NCI-H1417 (cell line): ENCODE results near the gene RPRD1A.
"Not testable (repeated sequence)": the region's sequence is repeated elsewhere in the genome, so short reads cannot be mapped to it uniquely, and the experiment has no call there.

Experiments used
- DNase-seq, 3 experiments: peaks; one replicate each; lab custom pipeline; 2025; lab: John Stamatoyannopoulos, UW

Gene RPRD1A

DNA sequence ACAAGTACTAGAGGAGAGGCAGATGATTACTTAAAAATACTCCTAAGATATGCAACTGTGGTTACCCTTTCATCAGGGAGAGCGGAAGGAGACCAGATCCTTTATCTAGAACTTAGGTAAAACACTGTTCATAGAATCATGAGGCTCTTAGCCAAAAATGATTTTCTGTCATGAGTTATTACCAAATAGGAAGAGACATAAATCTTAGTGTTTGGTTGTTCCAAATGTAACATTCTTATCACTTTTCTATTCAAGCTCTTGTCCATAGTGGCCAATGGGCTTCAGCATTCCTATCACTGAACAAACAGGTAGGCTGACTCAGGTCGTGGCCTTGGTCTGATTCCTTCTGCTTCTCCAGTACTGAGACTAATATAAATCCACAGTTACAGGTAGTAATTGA is 38.5 kb downstream of the RPRD1A start:
- no peak for DNase-seq

DNA sequence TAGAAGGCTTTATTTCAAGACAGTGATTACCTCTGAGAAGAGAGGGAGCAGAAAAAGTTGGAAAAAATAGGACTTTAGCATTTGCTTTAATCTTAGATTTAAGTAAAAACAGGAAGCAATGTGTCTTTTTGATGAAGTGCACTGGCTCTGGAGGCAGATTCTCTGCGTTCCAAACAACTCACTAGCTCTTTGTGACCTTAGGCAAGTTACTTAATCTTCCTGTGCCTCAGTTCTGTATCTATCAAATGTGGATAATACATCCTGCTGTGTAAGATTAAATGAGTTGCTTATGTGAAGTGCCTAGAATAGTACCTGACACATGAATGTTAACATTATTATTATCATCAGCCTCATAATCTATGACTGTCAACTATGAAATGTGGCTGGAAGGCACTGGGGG is 42.3 kb downstream of the RPRD1A start:
- DNase-seq, result no peak

GRCh38 chr18:36024241-36024640 is 43.1 kb downstream of the RPRD1A start:
- not testable (repeated sequence) for DNase-seq

GRCh38 chr18:36023336-36023735 is 44.0 kb downstream of the RPRD1A start:
- no peak for DNase-seq

DNA sequence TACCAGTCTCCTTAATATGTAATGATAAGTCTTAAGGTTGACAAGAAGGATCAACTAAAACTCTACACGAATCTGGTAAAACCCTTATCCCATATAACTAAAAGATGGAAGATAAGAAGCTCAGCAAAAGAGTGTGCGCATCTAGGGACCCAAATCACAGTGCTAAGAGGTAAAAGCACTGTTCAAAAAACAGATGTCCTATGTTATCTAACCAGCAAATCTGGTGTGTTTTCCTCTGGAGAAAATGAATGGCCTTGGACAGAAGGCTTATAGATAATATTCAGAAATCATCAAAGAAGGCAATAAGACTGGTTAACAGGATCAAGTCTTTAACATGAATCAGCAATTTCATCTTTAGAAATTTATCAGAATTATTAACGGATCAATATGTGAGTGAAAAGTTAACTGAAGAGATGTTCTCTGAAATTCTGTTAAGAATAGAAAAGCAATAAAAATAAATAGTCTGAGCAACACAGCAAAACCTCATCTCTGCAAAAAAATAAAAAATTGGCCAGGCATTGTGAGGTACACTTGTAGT is 47.1 kb downstream of the RPRD1A start:
- no peak for DNase-seq

- no peak for DNase-seq
These were observed 50.1 kb downstream of the RPRD1A start for GRCh38 chr18:36017232-36017631.

DNA sequence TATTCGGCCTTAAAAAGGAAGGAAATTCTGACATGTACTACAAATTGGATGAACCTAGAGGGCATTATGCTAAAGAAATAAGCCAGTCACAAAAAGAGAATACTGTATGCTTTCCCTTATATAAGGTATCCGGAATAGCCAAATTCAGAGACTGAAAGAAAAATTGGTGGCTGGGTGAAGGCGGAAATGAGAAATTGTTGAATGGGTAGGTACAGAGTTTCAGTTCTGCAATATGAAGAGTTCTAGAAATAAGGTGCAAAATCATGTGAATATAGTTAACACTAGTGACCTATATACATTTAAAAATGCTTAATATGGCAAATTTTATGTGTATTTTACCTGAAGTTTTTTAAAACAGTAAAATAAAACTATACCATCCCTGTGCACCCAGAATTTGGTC is 51.7 kb downstream of the RPRD1A start:
- no peak for DNase-seq

DNA sequence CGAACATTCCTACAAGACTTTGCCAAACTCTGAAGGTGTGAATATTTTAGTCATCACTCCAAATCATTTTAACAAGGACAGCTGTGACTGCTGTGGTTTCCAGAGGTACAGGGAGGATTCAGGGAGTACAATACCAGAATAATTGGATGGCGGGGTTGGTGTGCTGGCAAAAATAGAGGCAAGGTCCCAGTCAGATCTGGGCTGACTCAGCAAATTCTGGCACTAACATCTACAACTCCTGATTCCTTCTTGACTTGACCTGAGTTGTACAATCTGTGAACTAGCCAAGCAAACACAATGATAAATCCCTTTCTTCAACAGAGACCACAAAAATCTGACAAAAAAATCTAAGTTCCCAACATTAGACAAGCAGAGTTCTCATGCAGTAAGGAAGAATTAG is 54.5 kb downstream of the RPRD1A start:
- DNase-seq, result no peak

DNA sequence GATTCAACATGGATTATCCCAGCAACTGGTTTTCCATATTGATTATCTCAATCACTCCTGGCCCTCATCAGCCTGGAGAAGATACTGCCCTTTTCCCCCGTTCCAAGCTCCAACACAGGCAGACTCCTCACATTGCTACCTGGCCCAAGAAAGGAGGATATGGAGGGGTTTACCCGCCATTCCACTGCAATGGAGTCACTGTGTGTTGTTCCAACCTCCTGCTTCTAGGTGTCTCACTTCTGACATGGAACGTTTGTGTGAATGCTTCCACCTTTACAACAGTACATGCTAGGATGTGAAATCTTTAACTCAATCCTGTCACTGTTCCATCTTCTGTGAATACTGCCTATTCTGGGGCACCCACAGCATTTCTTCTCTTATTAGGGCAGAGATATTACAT is 58.1 kb downstream of the RPRD1A start:
- no peak for DNase-seq

GRCh38 chr18:36006997-36007396 is 60.4 kb downstream of the RPRD1A start:
- no peak for DNase-seq

GRCh38 chr18:35999925-36000324 is 67.4 kb downstream of the RPRD1A start:
- DNase-seq, result no peak

- peak in 1 of 3 experiments; percentile 12 for DNase-seq
These were observed 68.4 kb downstream of the RPRD1A start for GRCh38 chr18:35998967-35999366.

DNA sequence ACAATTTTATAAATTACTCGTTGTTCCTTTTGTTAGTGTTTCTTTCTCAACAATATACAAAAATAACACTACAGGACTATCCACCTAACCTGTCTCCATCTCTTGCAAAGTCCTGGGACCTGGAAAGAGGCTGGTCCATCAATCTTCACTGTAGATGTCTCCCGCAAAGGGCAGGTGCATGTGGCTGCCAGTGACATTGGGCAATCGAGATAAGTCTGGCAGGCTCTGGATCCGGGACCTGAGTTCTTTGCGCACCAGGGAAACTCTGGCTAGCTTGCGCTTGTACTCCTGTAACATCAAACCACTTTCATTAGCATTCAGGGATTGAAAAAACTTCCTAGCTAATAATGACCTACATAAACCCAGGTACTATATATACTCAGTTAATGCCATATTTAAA is 74.3 kb downstream of the RPRD1A start:
- no peak for DNase-seq

GRCh38 chr18:35991696-35992095 is 75.7 kb downstream of the RPRD1A start:
- no peak for DNase-seq

DNA sequence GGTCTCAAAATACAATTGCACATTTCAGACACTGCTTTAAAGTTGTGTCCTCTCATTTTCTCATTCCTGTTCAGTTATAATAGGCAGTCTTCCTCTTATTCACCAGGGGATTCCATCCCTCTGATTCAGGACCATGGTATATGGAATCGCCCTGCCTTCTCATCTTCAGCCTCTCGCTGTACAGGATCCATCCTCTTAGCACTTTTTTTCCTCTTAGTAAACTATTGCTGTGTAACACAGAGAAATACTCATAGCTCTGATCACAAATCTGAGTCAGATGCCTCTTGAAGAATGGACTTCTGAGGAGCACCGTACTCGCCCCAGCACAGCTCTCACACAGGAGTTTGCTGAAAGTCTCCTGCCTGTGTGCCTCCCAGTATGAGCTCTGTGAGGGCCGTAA is 83.5 kb downstream of the RPRD1A start:
- no peak for DNase-seq

- DNase-seq, result no peak
These were observed 84.2 kb downstream of the RPRD1A start for GRCh38 chr18:35983147-35983546.

- DNase-seq, result no peak
These were observed 84.8 kb downstream of the RPRD1A start for GRCh38 chr18:35982409-35983114.

GRCh38 chr18:35979112-35979511 is 88.2 kb downstream of the RPRD1A start:
- no peak for DNase-seq

GRCh38 chr18:35974181-35974580 is 93.2 kb downstream of the RPRD1A start:
- DNase-seq, result no peak

DNA sequence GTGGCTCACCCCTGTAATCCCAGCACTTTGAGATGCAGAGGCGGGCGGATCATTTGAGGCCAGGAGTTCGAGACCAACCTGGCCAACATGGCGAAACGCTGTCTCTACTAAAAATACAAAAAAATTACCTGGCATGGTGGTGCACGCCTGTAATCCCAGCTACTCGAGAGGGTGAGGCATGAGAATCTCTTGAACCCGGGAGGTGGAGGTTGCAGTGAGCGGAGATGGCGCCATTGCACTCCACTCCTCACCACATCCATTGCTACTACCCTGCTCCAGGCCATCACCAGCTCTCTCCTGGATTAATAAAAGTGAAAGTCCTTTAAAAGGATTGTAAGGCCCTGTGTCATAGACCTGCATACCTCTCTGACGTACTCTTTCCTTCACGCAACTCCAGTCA is 93.7 kb downstream of the RPRD1A start:
- DNase-seq, result no peak

GRCh38 chr18:35972197-35973000 is 95.0 kb downstream of the RPRD1A start, which contains the start of gene RMP24:
Gene RMP24 (plus strand): TSS chr18:35972679.
- peak; percentile 96 to 99 (median 98) for DNase-seq

DNA sequence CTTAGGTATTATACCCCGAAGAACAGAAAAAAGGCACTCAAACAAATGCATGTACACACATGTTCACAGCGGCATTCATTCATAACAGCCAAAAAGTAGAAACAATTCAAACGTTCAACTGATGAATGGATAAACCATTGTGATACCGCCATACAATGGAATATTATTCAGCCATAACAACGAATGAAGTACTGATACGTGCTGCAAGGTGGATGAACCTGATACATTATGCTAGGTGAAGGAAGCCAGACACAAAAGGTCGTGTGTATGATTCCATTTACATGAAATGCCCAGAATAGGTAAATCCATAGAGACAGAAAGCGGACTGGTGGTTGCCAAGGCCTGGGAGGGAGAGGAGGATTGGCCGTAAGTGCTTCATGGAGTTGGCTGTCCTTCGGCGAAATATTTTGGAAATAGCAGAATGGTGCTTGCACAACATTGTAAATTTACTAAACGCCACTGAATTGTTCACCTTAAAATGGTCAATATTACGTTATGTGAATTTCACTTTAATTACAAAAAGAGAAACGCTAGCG is 95.6 kb downstream of the RPRD1A start:
- DNase-seq, result peak in 1 of 3 experiments; percentile 91

DNA sequence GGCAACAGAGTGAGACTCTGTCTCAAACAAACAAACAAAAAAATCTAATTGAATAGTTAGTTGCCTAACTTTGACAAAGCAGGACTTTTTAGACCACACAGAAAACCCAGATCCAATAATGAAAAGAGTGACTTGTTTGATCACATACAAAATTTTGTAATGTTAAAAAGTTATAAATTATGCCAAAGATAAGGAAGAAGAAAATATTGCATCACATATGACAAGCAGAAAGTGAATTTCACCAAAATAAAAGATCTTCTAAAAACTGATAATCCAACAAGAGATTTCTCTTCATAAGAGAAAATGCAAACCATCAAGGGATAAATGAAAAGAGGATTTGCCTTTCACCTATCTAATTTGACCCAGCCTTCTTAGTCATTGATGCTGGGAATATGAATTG is 97.7 kb downstream of the RPRD1A start:
- DNase-seq, result no peak
